DMS53 treated with DMSO at 0.1 percent for 48 hours (cell line): Measurements from ENCODE around the gene OPRPN.
A peak's percentile ranks its signal among the peaks of the same experiment; 100 is the strongest.

Source experiments
- DNase-seq: peaks from one replicate; lab custom pipeline; 2025; ENCODE audit not compliant: unreplicated experiment; lab: John Stamatoyannopoulos, UW

The OPRPN gene

GRCh38 chr4:70397580-70397979 is at the start of gene OPRPN:
Gene OPRPN (plus strand): TSS chr4:70397940. CDS start chr4:70399286, 1,346 bp downstream.
- DNase-seq = no peak

DNA sequence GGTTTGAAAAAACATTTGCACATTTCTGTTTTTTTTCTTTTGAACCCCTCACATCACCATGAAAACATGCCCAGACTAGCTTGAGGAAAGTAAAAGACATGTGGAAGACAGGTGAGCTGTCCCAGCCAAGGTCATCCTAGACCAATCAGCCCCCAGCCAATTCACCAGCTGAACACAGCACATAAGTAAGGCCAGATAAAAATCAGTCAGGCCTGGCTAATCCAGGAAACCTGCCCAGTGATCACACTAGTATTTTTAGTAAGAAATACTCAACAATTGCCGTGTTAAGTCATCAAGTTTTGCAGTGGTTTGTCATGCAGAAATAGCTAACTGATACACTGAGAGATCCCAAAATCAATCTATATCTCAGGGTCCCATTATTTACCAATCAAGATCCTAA is 41.6 kb upstream of the OPRPN start:
- no peak for DNase-seq

- no peak for DNase-seq
These were observed 38.6 kb upstream of the OPRPN start for GRCh38 chr4:70359115-70359661.

- no peak for DNase-seq
These were observed 37.3 kb upstream of the OPRPN start, which contains the start of gene SMR3A for GRCh38 chr4:70360460-70360859. Gene SMR3A (plus strand): TSS chr4:70360760. CDS start chr4:70362116, 1,356 bp downstream.

GRCh38 chr4:70364002-70364401 is 33.7 kb upstream of the OPRPN start:
- DNase-seq = no peak

GRCh38 chr4:70365479-70365878 is 32.3 kb upstream of the OPRPN start:
- DNase-seq = no peak

DNA sequence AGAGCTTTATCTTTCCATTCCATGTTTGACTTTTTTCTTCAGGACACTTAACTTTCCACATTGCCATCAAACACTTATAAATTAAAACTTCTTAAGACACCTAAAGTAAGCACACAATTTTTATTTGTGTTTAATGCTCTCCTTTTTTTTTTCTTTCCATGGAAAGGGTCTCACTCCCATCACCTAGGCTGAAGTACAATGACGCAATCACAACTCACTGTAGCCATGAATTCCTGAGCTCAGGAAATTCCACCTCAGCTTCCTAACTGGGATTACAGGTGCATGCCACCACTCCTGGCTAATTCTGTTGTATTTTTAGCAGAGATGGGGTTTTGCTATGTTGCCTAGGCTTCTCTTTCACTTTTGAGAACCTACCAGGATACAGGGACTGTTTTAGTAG is 29.9 kb upstream of the OPRPN start:
- no peak for DNase-seq

DNA sequence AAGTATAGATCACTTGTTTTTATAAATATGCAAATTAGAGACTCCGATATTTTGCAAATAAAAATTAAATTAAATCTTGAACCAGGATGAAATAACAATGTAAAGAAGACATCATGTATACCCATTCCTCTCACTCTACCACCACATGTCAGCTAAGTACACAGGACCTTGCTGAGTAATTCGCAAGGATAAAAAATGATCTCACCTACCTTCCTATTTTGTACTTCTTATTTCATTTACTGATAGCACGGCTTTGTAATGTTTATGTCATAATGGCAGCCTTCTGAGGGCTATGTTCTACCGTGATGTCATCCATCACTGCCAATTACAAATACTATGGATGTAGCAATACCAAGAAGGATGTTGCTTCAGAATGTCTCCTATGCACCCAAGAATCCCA is 25.8 kb upstream of the OPRPN start:
- no peak for DNase-seq

DNA sequence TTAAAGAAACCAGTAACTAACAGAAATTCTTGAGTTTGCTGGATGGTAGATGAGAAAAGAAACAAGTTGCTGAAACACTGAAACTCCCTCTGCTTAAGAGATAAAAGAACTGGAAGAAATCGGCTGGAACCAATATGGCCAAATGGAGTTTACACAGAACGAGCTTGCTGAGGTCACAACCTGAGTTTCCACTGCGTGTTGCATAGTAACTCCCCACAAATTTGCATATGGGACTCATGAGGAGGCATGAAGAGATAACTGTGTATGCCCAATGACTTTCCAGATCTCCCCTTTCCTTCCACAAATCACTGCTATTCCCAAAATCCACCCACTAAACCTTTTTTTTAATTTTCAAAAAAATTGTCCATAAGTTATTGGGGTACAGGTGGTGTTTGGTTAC is 25.0 kb upstream of the OPRPN start:
- no peak for DNase-seq

DNA sequence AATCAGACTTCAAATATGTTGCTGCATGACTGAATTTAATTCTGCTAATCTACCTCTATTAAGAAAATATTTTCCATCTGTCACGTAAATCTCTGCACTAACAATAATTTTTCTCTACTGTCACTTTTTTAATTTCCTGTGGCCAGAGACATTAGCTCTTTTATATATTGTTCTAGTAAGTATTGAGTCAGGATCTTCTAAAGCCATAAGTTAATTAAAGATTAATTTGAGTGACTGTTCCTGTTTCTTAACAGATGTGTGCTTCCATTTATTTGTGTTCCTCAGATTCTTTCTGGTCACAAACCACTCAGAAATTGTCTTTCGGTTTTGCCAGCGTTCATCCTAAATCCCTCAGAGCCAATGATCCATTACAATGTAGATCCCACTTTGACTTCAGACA is 17.2 kb upstream of the OPRPN start:
- DNase-seq = no peak

- DNase-seq = no peak
These were observed 15.0 kb upstream of the OPRPN start, which contains the start of gene SMR3B for GRCh38 chr4:70382691-70383181. Gene SMR3B (plus strand): TSS chr4:70383131. CDS start chr4:70384511, 1,380 bp downstream.

GRCh38 chr4:70392057-70392776 is 5.5 kb upstream of the OPRPN start:
- DNase-seq = no peak

DNA sequence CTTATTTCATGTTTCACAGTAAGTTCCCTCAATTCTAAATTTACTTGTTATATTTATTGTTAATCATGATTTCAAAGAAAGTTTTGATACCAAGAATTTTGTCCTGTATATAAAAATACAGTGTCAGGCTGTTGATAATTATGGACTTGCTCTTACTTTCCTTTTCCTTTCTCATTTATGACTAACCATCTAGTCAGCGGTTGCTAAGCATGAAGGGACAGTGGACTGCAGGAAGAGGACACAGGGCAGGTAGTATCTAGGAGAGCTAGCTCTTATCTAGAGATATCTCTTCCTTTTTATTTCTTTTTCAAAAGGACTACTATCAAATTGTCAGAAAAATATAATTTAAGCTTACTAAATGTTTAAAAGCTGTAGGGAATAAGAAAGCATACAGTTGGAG is 1.6 kb downstream of the OPRPN start:
- DNase-seq = no peak

- DNase-seq = no peak
These were observed 5.0 kb downstream of the OPRPN start for GRCh38 chr4:70402762-70403161.

DNA sequence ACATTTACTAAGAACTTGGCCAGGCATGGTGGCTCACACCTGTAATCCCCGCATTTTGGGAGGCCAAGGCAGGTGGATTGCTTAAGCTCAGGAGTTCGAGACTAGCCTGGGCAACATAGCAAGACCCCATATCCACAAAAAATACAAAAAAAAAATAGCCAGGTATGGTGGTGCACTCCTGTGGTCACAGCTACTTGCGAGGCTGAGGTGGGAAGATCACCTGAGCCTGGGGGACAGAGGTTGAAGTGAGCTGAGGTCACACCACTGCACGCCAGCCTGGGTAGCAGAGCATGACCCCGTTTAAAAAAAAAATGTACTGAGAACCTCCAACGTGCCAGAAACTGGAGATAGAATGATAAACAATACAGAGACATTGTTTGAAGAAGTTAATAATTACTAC is 8.0 kb downstream of the OPRPN start:
- no peak for DNase-seq

DNA sequence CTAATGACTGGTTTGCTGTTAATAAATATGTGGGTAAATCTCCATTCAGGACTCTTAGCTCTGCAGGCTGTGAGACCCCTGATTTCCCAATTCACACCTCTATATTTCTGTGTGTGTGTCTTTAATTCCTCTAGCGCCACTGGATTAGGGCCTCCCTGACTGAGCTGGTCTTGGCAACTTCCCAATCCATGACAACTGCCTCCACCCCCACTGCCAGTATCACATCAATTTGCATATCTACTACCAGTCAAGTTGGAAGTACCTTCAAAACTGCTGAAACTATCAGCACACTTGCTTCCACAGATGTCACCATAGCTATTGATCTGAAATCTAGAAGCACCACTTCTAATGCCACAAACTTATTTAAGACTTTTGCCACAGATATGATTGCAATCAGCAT is 27.6 kb downstream of the OPRPN start:
- no peak for DNase-seq

DNA sequence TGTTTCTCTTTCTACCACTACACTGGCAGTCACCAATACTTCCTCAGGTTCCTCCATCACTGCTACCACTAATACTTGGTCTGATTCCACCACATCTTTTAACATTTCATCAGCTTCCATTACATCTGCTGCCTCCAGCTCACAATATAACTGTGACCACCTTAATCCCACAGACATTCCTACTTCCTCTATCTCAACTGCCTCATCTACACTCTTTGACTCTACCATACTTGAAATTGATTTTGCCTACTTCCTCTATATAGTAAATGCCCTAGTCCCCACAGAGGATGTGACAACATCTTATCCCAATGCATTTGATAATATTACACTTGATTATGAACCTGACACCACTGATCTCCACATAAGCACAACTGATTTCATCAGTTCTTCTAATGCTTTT is 29.0 kb downstream of the OPRPN start:
- DNase-seq = no peak

DNA sequence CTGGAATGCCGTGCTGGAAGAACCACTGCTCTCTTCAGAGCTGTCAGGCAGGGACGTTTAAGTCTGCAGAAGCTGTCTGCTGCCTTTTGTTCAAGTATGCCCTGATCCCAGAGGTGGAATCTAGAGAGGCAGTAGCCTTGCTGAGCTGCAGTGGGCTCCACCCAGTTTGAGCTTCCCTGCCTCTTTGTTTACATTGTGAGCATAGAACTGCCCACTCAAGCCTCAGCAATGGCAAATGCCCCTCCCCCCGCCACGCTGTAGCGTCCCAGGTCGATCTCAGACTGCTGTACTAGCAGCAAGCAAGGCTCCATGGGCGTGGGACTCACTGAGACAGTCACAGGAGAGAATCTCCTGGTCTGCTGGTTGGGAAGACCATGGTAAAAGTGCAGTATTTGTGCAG is 39.5 kb downstream of the OPRPN start:
- no peak for DNase-seq

- no peak for DNase-seq
These were observed 44.7 kb downstream of the OPRPN start for GRCh38 chr4:70442474-70442873.

DNA sequence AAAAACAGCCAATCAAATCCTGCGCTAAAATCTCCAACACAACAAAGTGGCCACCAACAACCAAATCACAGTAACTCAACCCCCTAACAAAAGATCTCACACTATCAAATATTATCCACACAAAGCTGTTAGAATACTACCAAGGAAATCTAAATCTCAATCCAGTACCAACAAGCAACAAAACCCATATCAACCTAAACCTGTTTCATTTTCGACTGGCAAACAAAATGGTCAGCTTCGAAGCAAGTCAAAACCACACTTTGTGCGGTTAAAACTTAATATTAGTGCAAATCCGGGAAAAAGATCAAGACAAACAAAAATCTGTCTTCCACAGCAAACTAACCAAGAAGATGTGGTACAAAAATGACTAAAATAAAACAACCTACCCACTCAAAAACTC is 45.6 kb downstream of the OPRPN start:
- DNase-seq = no peak

DNA sequence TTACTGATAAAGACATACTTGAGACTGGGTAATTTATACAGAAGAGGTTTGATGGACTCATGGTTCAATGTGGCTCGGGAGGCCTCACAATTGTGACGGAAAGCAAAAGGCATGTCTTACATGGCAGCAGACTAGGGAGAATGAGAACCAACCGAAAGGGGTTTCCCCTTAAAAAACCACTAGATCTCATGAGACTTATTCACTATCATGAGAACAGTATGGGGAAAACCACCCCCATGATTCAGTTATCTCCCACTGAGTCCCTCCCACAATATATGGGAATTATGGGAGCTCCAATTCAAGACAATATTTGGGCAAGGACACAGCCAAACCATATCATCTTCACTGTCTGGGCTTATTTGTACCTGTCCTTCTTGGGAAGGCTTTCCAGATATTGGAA is 51.5 kb downstream of the OPRPN start:
- no peak for DNase-seq

DNA sequence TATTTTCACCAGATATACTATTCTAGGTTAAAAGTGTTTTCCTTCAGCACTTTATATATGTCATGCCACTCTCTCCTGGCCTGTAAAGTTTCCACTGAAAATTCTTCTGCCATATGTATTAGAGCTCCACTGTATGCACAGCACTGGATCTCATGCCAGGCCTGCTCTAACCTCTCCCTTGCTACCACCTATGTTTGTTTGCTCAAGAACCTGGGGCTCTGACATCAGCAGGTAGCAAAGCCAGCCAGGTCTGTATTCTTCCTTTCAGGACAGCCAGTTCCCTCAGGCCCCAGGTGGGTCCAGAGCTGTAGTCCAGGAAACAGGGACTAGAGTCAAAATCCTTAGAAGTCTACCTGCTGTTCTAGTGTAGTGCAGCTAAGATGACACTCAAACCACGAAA is 55.2 kb downstream of the OPRPN start:
- peak; percentile 24 for DNase-seq
